ENCODE data around the gene ABCA5.

DNA sequence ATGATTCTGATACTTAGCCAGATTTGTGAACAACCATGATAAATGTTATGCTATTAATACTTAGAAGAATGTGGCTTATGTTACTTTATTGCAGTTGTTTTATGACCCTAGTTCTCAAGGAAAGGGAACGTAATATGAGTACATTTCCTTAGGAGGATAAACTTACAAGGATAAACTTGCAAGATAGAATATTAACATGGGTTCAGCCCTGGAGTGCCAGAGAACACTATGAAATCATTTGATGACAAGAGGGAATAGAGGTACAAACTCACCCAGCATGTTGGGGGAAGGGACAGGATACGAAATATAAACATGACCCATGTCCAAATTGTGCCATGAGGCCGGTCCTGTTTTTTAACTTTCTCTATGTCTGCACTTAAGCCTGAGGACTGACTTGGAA, 13.0 kb upstream of the ABCA5 start:
- TF ChIP-seq, protein P1, sequence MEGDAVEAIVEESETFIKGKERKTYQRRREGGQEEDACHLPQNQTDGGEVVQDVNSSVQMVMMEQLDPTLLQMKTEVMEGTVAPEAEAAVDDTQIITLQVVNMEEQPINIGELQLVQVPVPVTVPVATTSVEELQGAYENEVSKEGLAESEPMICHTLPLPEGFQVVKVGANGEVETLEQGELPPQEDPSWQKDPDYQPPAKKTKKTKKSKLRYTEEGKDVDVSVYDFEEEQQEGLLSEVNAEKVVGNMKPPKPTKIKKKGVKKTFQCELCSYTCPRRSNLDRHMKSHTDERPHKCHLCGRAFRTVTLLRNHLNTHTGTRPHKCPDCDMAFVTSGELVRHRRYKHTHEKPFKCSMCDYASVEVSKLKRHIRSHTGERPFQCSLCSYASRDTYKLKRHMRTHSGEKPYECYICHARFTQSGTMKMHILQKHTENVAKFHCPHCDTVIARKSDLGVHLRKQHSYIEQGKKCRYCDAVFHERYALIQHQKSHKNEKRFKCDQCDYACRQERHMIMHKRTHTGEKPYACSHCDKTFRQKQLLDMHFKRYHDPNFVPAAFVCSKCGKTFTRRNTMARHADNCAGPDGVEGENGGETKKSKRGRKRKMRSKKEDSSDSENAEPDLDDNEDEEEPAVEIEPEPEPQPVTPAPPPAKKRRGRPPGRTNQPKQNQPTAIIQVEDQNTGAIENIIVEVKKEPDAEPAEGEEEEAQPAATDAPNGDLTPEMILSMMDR (IDR thresholded peaks at IDR 0.05; ENCODE audit: low read length), result no peak
- no peak for TF ChIP-seq EZH2 (optimal IDR thresholded peaks at IDR 0.05; ENCODE audit: low read depth, low read length)
